Gastroesophageal sphincter (tissue), 3 donors: ENCODE measurements around the gene DIPK1A.

Experiments used
- POLR2A ChIP-seq, 2 donors: fragments of 450-650 bp; IDR thresholded peaks; one replicate each; pipeline ENCODE4 v1.6.1; 2017; ENCODE audit warnings: antibody characterized with exemption in 2 of 2, mild to moderate bottlenecking in 2 of 2, moderate library complexity in 1 of 2
- TF ChIP-seq, protein P1 (sequence below), 4 experiments: fragments of 200-600 bp in 2 of 4; fragments of 450-650 bp in 2 of 4; sonication (generic) in 1 of 4; IDR thresholded peaks; one replicate each; pipeline ENCODE4 v1.5.1; 2017 to 2019; ENCODE audit warnings: antibody characterized with exemption in 4 of 4, mild to moderate bottlenecking in 2 of 4, moderate library complexity in 2 of 4

DNA sequence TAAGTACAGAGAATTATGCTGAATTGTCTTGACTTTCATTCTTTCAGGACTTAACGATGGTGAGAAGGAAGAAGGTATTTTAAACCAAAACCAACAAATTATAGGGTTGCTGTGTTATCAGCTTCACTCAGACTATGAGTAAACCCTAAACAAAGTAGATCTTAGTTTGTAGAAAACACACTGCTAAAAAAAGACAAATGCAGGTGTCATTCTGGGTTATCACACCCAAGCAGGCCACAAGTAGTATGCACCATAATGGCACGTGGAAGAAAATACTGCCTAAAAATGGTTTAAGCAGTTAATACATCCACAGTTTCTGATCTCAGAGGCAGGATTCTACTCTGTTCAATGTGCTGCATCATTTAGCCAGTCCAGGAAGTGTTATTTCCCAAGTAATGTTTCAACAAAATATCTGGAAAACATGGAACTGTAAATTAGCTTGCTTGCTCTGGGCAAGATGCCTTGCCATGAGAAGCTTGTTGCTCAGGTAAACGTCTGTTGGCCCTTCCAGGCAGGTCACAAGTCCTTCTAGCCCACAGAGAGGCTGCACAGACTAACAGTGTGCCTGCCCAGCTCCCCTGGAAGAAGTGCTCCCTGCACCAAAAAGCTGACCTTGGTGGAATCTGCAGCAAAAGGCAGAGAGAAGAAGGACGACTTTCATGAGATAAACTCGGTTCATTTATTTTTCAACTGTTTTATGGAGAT is 4.1 kb downstream of the DIPK1A start:
- no peak for TF ChIP-seq POLR2A (IDR thresholded peaks at IDR 0.05)
- TF ChIP-seq, protein P1, sequence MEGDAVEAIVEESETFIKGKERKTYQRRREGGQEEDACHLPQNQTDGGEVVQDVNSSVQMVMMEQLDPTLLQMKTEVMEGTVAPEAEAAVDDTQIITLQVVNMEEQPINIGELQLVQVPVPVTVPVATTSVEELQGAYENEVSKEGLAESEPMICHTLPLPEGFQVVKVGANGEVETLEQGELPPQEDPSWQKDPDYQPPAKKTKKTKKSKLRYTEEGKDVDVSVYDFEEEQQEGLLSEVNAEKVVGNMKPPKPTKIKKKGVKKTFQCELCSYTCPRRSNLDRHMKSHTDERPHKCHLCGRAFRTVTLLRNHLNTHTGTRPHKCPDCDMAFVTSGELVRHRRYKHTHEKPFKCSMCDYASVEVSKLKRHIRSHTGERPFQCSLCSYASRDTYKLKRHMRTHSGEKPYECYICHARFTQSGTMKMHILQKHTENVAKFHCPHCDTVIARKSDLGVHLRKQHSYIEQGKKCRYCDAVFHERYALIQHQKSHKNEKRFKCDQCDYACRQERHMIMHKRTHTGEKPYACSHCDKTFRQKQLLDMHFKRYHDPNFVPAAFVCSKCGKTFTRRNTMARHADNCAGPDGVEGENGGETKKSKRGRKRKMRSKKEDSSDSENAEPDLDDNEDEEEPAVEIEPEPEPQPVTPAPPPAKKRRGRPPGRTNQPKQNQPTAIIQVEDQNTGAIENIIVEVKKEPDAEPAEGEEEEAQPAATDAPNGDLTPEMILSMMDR (IDR thresholded peaks at IDR 0.05): no peak
